PC-3 (cell line): ENCODE results near the gene ZNF506. TPM values are rescaled to one million over a fixed set of nuclear protein-coding genes. Genes with fewer than 3 reads are reported as not detected.
"Not testable (repeated sequence)": the region's sequence is repeated elsewhere in the genome, so short reads cannot be mapped to it uniquely, and the experiment has no call there.

Experiments
- ATAC-seq: fragments of 200-7000 bp; cut with Tn5 transposase; 2 replicates; pipeline ENCODE4 v1.9.1; 2020; ENCODE audit warnings: mild to moderate bottlenecking, moderate library complexity
- BruUV-seq: library from RNA; stranded (reverse); fragments of 400-500 nt; replicated peaks from 2 replicates; lab custom pipeline; 2021; lab: Mats Ljungman, UMichigan
- CTCF ChIA-PET: fragments of 300-600 bp; sonication (Branson Sonifier 250); formaldehyde crosslinking; loops from one replicate; lab custom pipeline; 2022; ENCODE audit warnings: antibody characterized with exemption; lab: Charles Lee
- POLR2A ChIA-PET: fragments of 300-600 bp; sonication (Branson Sonifier 250); formaldehyde crosslinking; loops from one replicate; lab custom pipeline; 2022; ENCODE audit warnings: antibody characterized with exemption; ENCODE audit not compliant: unreplicated experiment; lab: Charles Lee
- DNase-seq: peaks from one replicate; pipeline ENCODE4 v3.0.0-alpha.2; 2015
- H2AFZ ChIP-seq: fragments of 300-600 bp; sonication (generic); 2 replicates; pipeline ENCODE4 v1.6.0; 2016; ENCODE audit warnings: antibody characterized with exemption, low read length
- H3F3A ChIP-seq: fragments of 300-600 bp; sonication (generic); one replicate; pipeline ENCODE4 v1.6.0; 2017; ENCODE audit warnings: antibody characterized with exemption, low read length, control low read depth, mild to moderate bottlenecking; ENCODE audit not compliant: unreplicated experiment
- H3K27ac ChIP-seq: fragments of 300-600 bp; sonication (generic); 2 replicates; pipeline ENCODE4 v1.5.1; 2016; ENCODE audit warnings: mild to moderate bottlenecking, low read length
- H3K27me3 ChIP-seq: fragments of 300-600 bp; sonication (generic); 2 replicates; pipeline ENCODE4 v1.6.1; 2016; ENCODE audit warnings: low read length, mixed read lengths
- H3K36me3 ChIP-seq: fragments of 300-600 bp; sonication (generic); 2 replicates; pipeline ENCODE4 v1.6.1; 2016; ENCODE audit warnings: low read depth, mixed run types, low read length, mixed read lengths
- H3K4me1 ChIP-seq: fragments of 300-600 bp; sonication (generic); 2 replicates; pipeline ENCODE4 v1.5.1; 2016; ENCODE audit warnings: low read length; ENCODE audit not compliant: insufficient read depth
- H3K4me2 ChIP-seq: fragments of 300-600 bp; sonication (generic); 2 replicates; pipeline ENCODE4 v1.6.0; 2016; ENCODE audit warnings: low read length
- H3K4me3 ChIP-seq: fragments of 300-600 bp; sonication (generic); 2 replicates; pipeline ENCODE4 v1.5.1; 2016; ENCODE audit warnings: mild to moderate bottlenecking, low read length, mixed read lengths
- H3K79me2 ChIP-seq: fragments of 300-600 bp; sonication (generic); 2 replicates; pipeline ENCODE4 v1.6.1; 2017; ENCODE audit warnings: low read length, mixed read lengths
- H3K9ac ChIP-seq: fragments of 300-600 bp; sonication (generic); 2 replicates; pipeline ENCODE4 v1.6.0; 2016; ENCODE audit warnings: mild to moderate bottlenecking, low read length
- H3K9me2 ChIP-seq: fragments of 300-600 bp; sonication (generic); replicated peaks from 2 replicates; pipeline ENCODE4 v1.6.1; 2016; ENCODE audit warnings: mixed run types, low read length, mixed read lengths
- H3K9me3 ChIP-seq: fragments of 300-600 bp; sonication (generic); 2 replicates; pipeline ENCODE4 v1.6.1; 2016; ENCODE audit warnings: low read length, mixed read lengths
- H4K20me1 ChIP-seq: fragments of 300-600 bp; sonication (generic); 2 replicates; pipeline ENCODE4 v1.6.1; 2016; ENCODE audit warnings: low read length, mixed read lengths
- CTCF ChIP-seq: fragments of 300-600 bp; sonication (generic); conservative IDR thresholded peaks from 2 replicates; pipeline ENCODE4 v1.5.1; 2017; ENCODE audit warnings: antibody characterized with exemption, low read depth, mild to moderate bottlenecking, low read length
- EZH2 ChIP-seq: fragments of 300-600 bp; sonication (generic); IDR thresholded peaks from one replicate; pipeline ENCODE4 v1.6.1; 2017; ENCODE audit warnings: antibody characterized with exemption, mild to moderate bottlenecking, low read length; ENCODE audit not compliant: unreplicated experiment
- EZH2phosphoT487 ChIP-seq: fragments of 300-600 bp; sonication (generic); IDR thresholded peaks from 2 replicates; pipeline ENCODE4 v1.6.1; 2018; ENCODE audit warnings: mild to moderate bottlenecking, antibody characterized with exemption, low read length, borderline replicate concordance
- intact Hi-C: fragments of 100-400 bp; cut with micrococcal nuclease; formaldehyde crosslinking; loops from 2 replicates; pipeline ENCODE4 v1.9.0; 2023
- total RNA-seq: library from RNA; depleted of rRNA; stranded (reverse); fragments of >200 nt; gene quantifications from 2 replicates; pipeline ENCODE4 v1.2.3, GENCODE V29; 2014

ZNF506 gene
- total RNA-seq, 1 experiment from 2014 or later: 2.4 TPM

- POLR2A ChIA-PET: no interaction called here
- DNase-seq (no peak), ATAC-seq (no peak)
- TF ChIP-seq EZH2phosphoT487 (no peak), CTCF (no peak), EZH2 (no peak)
- Histone ChIP-seq H3K4me2 (no peak overlapping the region), H3K9ac (no peak overlapping the region), H4K20me1 (no peaks in the 10 kb centered on the region), H3K4me1 (no peaks in the 10 kb centered on the region), H3K27ac (no peak overlapping the region), H3K79me2 (no peaks in the 10 kb centered on the region), H3K9me2 (no peaks in the 10 kb centered on the region), H3K27me3 (no peaks in the 10 kb centered on the region), H3F3A (no peaks in the 10 kb centered on the region), H3K36me3 (no peaks in the 10 kb centered on the region), H2AFZ (no peak overlapping the region), H3K9me3 (no peaks in the 10 kb centered on the region), H3K4me3 (no peak overlapping the region)
- CTCF ChIA-PET: no interaction called here
- intact Hi-C loops: no loop called here
- BruUV-seq: no TSS peak
Measured at GRCh38 chr19:19745496-19746285, 75.9 kb downstream of the ZNF506 start.

- no peak overlapping the region for H2AFZ ChIP-seq
- H3K4me1 ChIP-seq: no peaks in the 10 kb centered on the region
- H3K79me2 ChIP-seq: no peaks in the 10 kb centered on the region
- no peak overlapping the region for H3K9ac ChIP-seq
- no peak overlapping the region for H3K4me2 ChIP-seq
- intact Hi-C loops: no loop called here
- no peaks in the 10 kb centered on the region for H3K27me3 ChIP-seq
- TF ChIP-seq EZH2phosphoT487 (no peak), EZH2 (no peak), CTCF (no peak)
- H3K36me3 ChIP-seq: no peaks in the 10 kb centered on the region
- POLR2A ChIA-PET: no interaction called here
- no TSS peak for BruUV-seq
- H3K27ac ChIP-seq: no peak overlapping the region
- DNase-seq (no peak), ATAC-seq (no peak)
- H4K20me1 ChIP-seq: no peaks in the 10 kb centered on the region
- no peaks in the 10 kb centered on the region for H3K9me3 ChIP-seq
- H3F3A ChIP-seq: no peaks in the 10 kb centered on the region
- no peaks in the 10 kb centered on the region for H3K9me2 ChIP-seq
- CTCF ChIA-PET: no interaction called here
- H3K4me3 ChIP-seq: no peak overlapping the region
Measured at GRCh38 chr19:19744641-19745040, 76.9 kb downstream of the ZNF506 start.

GRCh38 chr19:19743921-19744320 lies 77.6 kb downstream of the ZNF506 start:
- H3K9me3 ChIP-seq, H3K27me3 ChIP-seq, H3K9ac ChIP-seq, DNase-seq, H2AFZ ChIP-seq, H3K4me1 ChIP-seq, H3K4me2 ChIP-seq, H3K4me3 ChIP-seq, ATAC-seq, H3F3A ChIP-seq, BruUV-seq, CTCF ChIA-PET, H3K27ac ChIP-seq, POLR2A ChIA-PET, H3K9me2 ChIP-seq, intact Hi-C loops, H3K79me2 ChIP-seq, H4K20me1 ChIP-seq, H3K36me3 ChIP-seq: not testable (repeated sequence)
